Measurements from ENCODE around the gene GRIK2. TPM values are rescaled to one million over a fixed set of nuclear protein-coding genes. Genes with fewer than 3 reads are reported as not detected.
"Not testable (repeated sequence)": the region's sequence is repeated elsewhere in the genome, so short reads cannot be mapped to it uniquely, and the experiment has no call there.

The GRIK2 gene
- total and polyA plus RNA-seq, 2 experiments from 2014 or later, result 1.4 to 7.1 TPM

DNA sequence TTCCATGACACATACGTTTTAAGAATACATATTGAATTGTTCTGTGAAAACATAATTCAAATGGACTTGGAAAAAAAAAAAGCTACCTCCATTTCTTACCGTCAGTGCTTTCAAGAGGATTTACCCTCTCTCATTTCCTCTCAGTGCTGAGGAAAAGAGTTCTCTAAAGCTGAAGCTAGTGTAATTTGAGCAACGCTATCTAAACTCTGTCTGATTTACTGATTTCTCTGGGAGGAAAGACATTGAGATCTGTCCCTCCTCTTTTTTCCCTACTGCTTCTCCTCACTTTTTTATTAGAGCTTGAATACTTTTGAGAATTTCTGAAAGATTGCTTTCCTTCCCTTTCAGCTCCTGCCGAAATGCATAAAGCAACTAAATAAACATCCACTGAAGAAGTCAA lies 41.2 kb upstream of the GRIK2 start:
- H3K4me3 ChIP-seq, result no peak overlapping the region
- TF ChIP-seq EZH2 (IDR thresholded peaks at IDR 0.05; ENCODE audit: insufficient read depth, poor library complexity, severe bottlenecking) (no peak), EZH2phosphoT487 (IDR thresholded peaks at IDR 0.05; ENCODE audit: insufficient read depth, low read depth) (no peak)
- no peaks in the 10 kb centered on the region for H3K79me2 ChIP-seq (ENCODE audit: insufficient read depth)
- H3K9ac ChIP-seq, result no peak overlapping the region
- H3K9me3 ChIP-seq (ENCODE audit: low read depth), result no peaks in the 10 kb centered on the region
- no peaks in the 10 kb centered on the region for H3K27me3 ChIP-seq (replicated peaks; ENCODE audit: insufficient read depth)
- H3K36me3 ChIP-seq (ENCODE audit: low read depth), result no peaks in the 10 kb centered on the region
- 34 to 46% methylated on average over 4 of the region's 4 CpGs for WGBS, 2 experiments (ENCODE audit: low coverage in 1 of 2, low lambda C conversion rate in 2 of 2, missing lambda C conversion rate in 2 of 2)
- DNase-seq, result no peak
- no peak overlapping the region for H3K4me2 ChIP-seq (ENCODE audit: unreplicated experiment)
- H2AFZ ChIP-seq, result no peak overlapping the region
- no peaks in the 10 kb centered on the region for H4K20me1 ChIP-seq (ENCODE audit: insufficient read depth)
- in situ Hi-C loops (cut with MboI), result no loop called here
- no peaks in the 10 kb centered on the region for H3F3A ChIP-seq (ENCODE audit: insufficient read depth)
- H3K27ac ChIP-seq, result no peak overlapping the region
- H3K9me2 ChIP-seq (ENCODE audit: insufficient read depth), result no peaks in the 10 kb centered on the region
- no peaks in the 10 kb centered on the region for H3K4me1 ChIP-seq (ENCODE audit: insufficient read depth)

DNA sequence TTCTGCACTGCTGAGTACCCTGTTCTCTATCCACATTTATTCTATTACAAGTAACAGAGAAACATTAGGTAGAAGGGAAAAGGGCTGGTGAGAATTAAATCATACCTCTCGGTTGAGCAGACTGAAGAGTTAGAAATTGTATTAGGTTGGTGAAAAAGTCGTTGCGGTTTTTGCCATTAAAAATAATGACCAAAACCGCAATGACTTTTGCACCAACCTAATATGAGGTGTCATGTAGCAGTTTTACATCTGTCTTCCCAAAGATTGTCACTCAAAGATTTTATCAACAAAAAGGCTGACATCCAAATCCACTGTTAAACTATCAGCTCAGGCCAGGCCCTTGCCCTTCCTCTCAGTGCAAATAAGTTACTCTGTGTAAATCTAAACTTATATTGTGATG lies 28.3 kb upstream of the GRIK2 start:
- Histone ChIP-seq H3K79me2 (ENCODE audit: insufficient read depth) (no peaks in the 10 kb centered on the region), H3K4me3 (no peak overlapping the region), H3K9me3 (ENCODE audit: low read depth) (no peaks in the 10 kb centered on the region), H3K9me2 (ENCODE audit: insufficient read depth) (no peaks in the 10 kb centered on the region), H2AFZ (no peak overlapping the region), H3K4me2 (ENCODE audit: unreplicated experiment) (no peak overlapping the region), H3F3A (ENCODE audit: insufficient read depth) (no peaks in the 10 kb centered on the region), H3K27ac (no peak overlapping the region), H3K27me3 (replicated peaks; ENCODE audit: insufficient read depth) (no peaks in the 10 kb centered on the region), H3K4me1 (ENCODE audit: insufficient read depth) (no peaks in the 10 kb centered on the region), H3K36me3 (ENCODE audit: low read depth) (no peaks in the 10 kb centered on the region), H4K20me1 (ENCODE audit: insufficient read depth) (no peaks in the 10 kb centered on the region), H3K9ac (no peak overlapping the region)
- TF ChIP-seq EZH2 (IDR thresholded peaks at IDR 0.05; ENCODE audit: insufficient read depth, poor library complexity, severe bottlenecking), result no peak
- no peak for TF ChIP-seq EZH2phosphoT487 (IDR thresholded peaks at IDR 0.05; ENCODE audit: insufficient read depth, low read depth)
- DNase-seq, result no peak
- in situ Hi-C loops (cut with MboI), result no loop called here
- 64 to 65% methylated on average over 4 of the region's 4 CpGs for WGBS, 2 experiments (ENCODE audit: low coverage in 1 of 2, low lambda C conversion rate in 2 of 2, missing lambda C conversion rate in 2 of 2)

DNA sequence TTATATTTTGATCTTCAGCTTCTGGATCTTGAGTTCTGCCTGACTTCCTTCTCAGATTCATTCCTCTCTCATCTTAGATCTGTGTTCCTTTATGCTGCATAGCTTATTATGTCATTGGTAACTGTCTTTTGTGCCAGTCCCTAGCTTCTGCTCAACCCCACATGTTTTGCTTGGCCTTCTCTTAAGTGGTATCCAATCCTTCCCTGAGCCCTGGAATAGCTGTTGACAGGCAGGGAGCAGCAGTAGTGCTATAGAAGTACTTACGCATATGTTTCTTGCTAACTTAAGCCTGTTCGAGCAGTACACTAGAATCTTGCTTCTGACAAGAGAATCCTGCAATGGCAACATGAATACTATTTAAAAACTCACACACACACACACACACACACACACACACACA lies 13.6 kb upstream of the GRIK2 start:
- no peak for DNase-seq
- Histone ChIP-seq H3K4me3 (no peak overlapping the region), H3K9me2 (ENCODE audit: insufficient read depth) (no peaks in the 10 kb centered on the region), H3K4me2 (ENCODE audit: unreplicated experiment) (no peak overlapping the region), H3K27ac (no peak overlapping the region), H3F3A (ENCODE audit: insufficient read depth) (no peaks in the 10 kb centered on the region), H3K27me3 (replicated peaks; ENCODE audit: insufficient read depth) (no peaks in the 10 kb centered on the region), H3K9me3 (ENCODE audit: low read depth) (no peaks in the 10 kb centered on the region), H3K36me3 (ENCODE audit: low read depth) (no peaks in the 10 kb centered on the region), H3K79me2 (ENCODE audit: insufficient read depth) (no peaks in the 10 kb centered on the region), H3K9ac (no peak overlapping the region), H3K4me1 (ENCODE audit: insufficient read depth) (no peaks in the 10 kb centered on the region), H4K20me1 (ENCODE audit: insufficient read depth) (no peaks in the 10 kb centered on the region), H2AFZ (no peak overlapping the region)
- in situ Hi-C loops (cut with MboI), result no loop called here
- 26 to 43% methylated on average over 2 of the region's 2 CpGs for WGBS, 2 experiments (ENCODE audit: low coverage in 1 of 2, low lambda C conversion rate in 2 of 2, missing lambda C conversion rate in 2 of 2)
- no peak for TF ChIP-seq EZH2 (IDR thresholded peaks at IDR 0.05; ENCODE audit: insufficient read depth, poor library complexity, severe bottlenecking)
- TF ChIP-seq EZH2phosphoT487 (IDR thresholded peaks at IDR 0.05; ENCODE audit: insufficient read depth, low read depth), result no peak

DNA sequence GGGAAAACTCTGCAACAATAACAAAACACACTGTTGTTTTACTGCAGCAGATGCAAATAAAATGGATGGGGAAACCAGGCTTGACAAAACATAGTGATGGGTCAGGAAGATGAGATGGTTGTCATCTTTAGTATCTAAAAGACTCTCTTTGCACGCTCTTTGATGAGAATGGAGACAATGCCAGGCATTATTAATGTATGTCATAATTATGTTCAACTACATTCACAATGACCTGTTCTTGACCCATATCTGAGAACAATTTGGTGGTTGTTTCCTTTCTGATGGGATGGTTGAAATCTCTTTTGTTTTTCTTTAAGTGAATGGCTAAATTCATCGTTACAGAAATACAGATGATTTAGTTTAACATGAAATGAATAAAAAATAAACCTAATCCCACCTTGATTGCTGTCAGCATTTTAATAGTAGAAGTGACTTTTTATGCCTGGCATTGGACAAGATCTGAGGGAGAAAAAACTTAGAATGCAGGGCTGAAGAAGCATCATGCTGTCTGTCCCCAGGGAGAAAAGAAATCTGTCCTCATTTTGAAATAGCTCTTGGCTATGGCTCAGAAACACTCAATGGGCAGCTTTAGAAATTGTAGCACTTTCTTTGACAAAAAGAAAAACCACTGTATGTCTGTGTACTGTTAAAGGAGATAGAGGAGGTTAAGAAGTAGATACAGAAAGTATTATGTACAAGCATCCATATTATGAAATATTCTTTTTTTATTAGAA lies 12.4 kb upstream of the GRIK2 start:
- Histone ChIP-seq H3K9ac (no peak overlapping the region), H3K9me2 (ENCODE audit: insufficient read depth) (no peaks in the 10 kb centered on the region), H2AFZ (no peak overlapping the region), H3K4me3 (no peak overlapping the region), H3K9me3 (ENCODE audit: low read depth) (no peaks in the 10 kb centered on the region), H3F3A (ENCODE audit: insufficient read depth) (no peaks in the 10 kb centered on the region), H3K4me2 (ENCODE audit: unreplicated experiment) (no peak overlapping the region), H3K27ac (no peak overlapping the region), H3K4me1 (ENCODE audit: insufficient read depth) (no peaks in the 10 kb centered on the region), H3K27me3 (replicated peaks; ENCODE audit: insufficient read depth) (no peaks in the 10 kb centered on the region), H3K79me2 (ENCODE audit: insufficient read depth) (no peaks in the 10 kb centered on the region), H4K20me1 (ENCODE audit: insufficient read depth) (no peaks in the 10 kb centered on the region), H3K36me3 (ENCODE audit: low read depth) (no peaks in the 10 kb centered on the region)
- WGBS, 2 experiments (ENCODE audit: low coverage in 1 of 2, low lambda C conversion rate in 2 of 2, missing lambda C conversion rate in 2 of 2), result 21 to 36% methylated on average over 2 of the region's 2 CpGs
- in situ Hi-C loops (cut with MboI), result no loop called here
- DNase-seq, result no peak
- no peak for TF ChIP-seq EZH2 (IDR thresholded peaks at IDR 0.05; ENCODE audit: insufficient read depth, poor library complexity, severe bottlenecking)
- no peak for TF ChIP-seq EZH2phosphoT487 (IDR thresholded peaks at IDR 0.05; ENCODE audit: insufficient read depth, low read depth)

DNA sequence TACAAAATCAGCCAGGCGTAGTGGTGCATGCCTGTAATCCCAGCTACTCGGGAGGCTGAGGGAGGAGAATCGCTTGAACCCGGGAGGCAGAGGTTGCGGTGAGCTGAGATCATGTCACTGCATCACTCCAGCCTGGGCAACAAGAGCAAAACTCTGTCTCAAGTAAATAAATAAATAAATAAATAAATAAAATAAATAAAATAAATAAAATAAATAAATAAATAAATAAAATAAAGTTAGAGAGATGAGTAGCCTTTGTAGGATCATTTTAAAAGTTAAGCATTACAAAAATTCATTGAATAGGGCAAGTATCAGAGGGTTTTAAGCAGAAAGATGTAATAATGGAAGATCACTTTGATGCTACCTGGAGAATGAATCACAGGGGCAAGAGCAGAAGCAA lies 9.8 kb upstream of the GRIK2 start:
- H3K9me3 ChIP-seq (ENCODE audit: low read depth); H3K4me2 ChIP-seq (ENCODE audit: unreplicated experiment); H3K4me3 ChIP-seq; H3K27me3 ChIP-seq (replicated peaks; ENCODE audit: insufficient read depth); H4K20me1 ChIP-seq (ENCODE audit: insufficient read depth); H3K4me1 ChIP-seq (ENCODE audit: insufficient read depth); H3K27ac ChIP-seq; H3K9ac ChIP-seq; DNase-seq; H2AFZ ChIP-seq; H3F3A ChIP-seq (ENCODE audit: insufficient read depth); H3K79me2 ChIP-seq (ENCODE audit: insufficient read depth); H3K9me2 ChIP-seq (ENCODE audit: insufficient read depth); H3K36me3 ChIP-seq (ENCODE audit: low read depth); in situ Hi-C loops (cut with MboI): not testable (repeated sequence)
- 84 to 85% methylated on average over 5 of the region's 5 CpGs for WGBS, 2 experiments (ENCODE audit: low coverage in 1 of 2, low lambda C conversion rate in 2 of 2, missing lambda C conversion rate in 2 of 2)
